CD4-positive, CD25-positive, alpha-beta regulatory T cell (primary cell): ENCODE results near the gene RNASE1. TPM values are rescaled to one million over a fixed set of nuclear protein-coding genes. Genes with fewer than 3 reads are reported as not detected.

Experiments used
- ATAC-seq, 2 donors: fragments of 150-1000 bp; cut with Tn5 transposase; one replicate each; pipeline ENCODE4 v1.10.0; 2021; ENCODE audit warnings: low read depth in 2 of 2, moderate number of reproducible peaks in 2 of 2, moderate library complexity in 1 of 2
- DNase-seq, 3 donors: peaks; one replicate each; pipeline versions ENCODE4 v3.0.0 to v3.0.0-alpha.2; 2012 to 2022; ENCODE audit warnings: mixed read lengths in 1 of 3
- H3K27ac ChIP-seq: one replicate; pipeline ENCODE4 v1.7.0; 2013; ENCODE audit warnings: mild to moderate bottlenecking, low read length; ENCODE audit not compliant: insufficient read depth, poor library complexity, severe bottlenecking
- H3K27me3 ChIP-seq: one replicate; pipeline ENCODE4 v1.7.0; 2013; ENCODE audit warnings: low read length; ENCODE audit not compliant: control insufficient read depth, insufficient read depth
- H3K36me3 ChIP-seq: one replicate; pipeline ENCODE4 v1.7.0; 2013; ENCODE audit warnings: mild to moderate bottlenecking, low read length, moderate library complexity; ENCODE audit not compliant: control insufficient read depth, insufficient read depth
- H3K4me1 ChIP-seq: 2 replicates; pipeline ENCODE4 v1.7.0; 2013; ENCODE audit warnings: mild to moderate bottlenecking, low read length; ENCODE audit not compliant: insufficient read depth, control insufficient read depth, poor library complexity, severe bottlenecking
- H3K4me3 ChIP-seq: one replicate; pipeline ENCODE4 v1.7.0; 2013; ENCODE audit warnings: low read depth, mild to moderate bottlenecking, low read length, moderate library complexity
- H3K9me3 ChIP-seq, 2 experiments: 1 replicate in 1 of 2; 2 replicates in 1 of 2; pipeline ENCODE4 v1.7.0; 2013; ENCODE audit warnings: low read length in 2 of 2, mild to moderate bottlenecking in 1 of 2, moderate library complexity in 1 of 2; ENCODE audit not compliant: control insufficient read depth in 2 of 2
- H3K27ac Mint-ChIP-seq, 3 donors: one replicate each; pipeline ENCODE4 v1.8.0; 2020 to 2022; ENCODE audit warnings: mild to moderate bottlenecking in 3 of 3, mixed read lengths in 3 of 3, moderate library complexity in 2 of 3
- H3K27me3 Mint-ChIP-seq: one replicate; pipeline ENCODE4 v1.8.0; 2022; ENCODE audit warnings: mild to moderate bottlenecking, mixed read lengths
- H3K36me3 Mint-ChIP-seq: one replicate; pipeline ENCODE4 v1.8.0; 2020; ENCODE audit warnings: mixed read lengths
- H3K4me1 Mint-ChIP-seq, 4 donors: one replicate each; pipeline ENCODE4 v1.8.0; 2020 to 2022; ENCODE audit warnings: mixed read lengths in 4 of 4, mild to moderate bottlenecking in 1 of 4
- H3K4me3 Mint-ChIP-seq, 4 donors: one replicate each; pipeline ENCODE4 v1.8.0; 2020 to 2022; ENCODE audit warnings: mild to moderate bottlenecking in 4 of 4, mixed read lengths in 4 of 4, moderate library complexity in 3 of 4
- H3K9me3 Mint-ChIP-seq, 7 donors: one replicate each; pipeline ENCODE4 v1.8.0; 2020 to 2022; ENCODE audit warnings: mixed read lengths in 7 of 7, mild to moderate bottlenecking in 3 of 7, moderate library complexity in 2 of 7
- polyA plus RNA-seq, 4 donors: library from polyadenylated mRNA; unstranded; fragments of 300-500 nt; fragmentation: Illumina TruSeq; gene quantifications; one replicate each; pipeline ENCODE4 v1.2.3, GENCODE V29; 2021
- total RNA-seq: library from RNA; stranded (reverse); gene quantifications from one replicate; pipeline ENCODE4 v1.2.3, GENCODE V29; 2022

The RNASE1 gene
- total RNA-seq (not detected), polyA plus RNA-seq (not detected)

GRCh38 chr14:20802341-20803084 lies at the start of gene RNASE1:
RNASE1 (minus strand) TSS chr14:20802844; CDS start chr14:20802068, 776 bp downstream.
- no peaks in the 10 kb centered on the region for H3K36me3 Mint-ChIP-seq
- DNase-seq = no peak
- H3K4me3 Mint-ChIP-seq = no peak within 1 kb of the TSS
- Histone ChIP-seq H3K27ac (no peak within 1 kb of the TSS), H3K27me3 (peaks cover 11% of the 10 kb centered on the region), H3K4me1 (no peaks in the 10 kb centered on the region), H3K4me3 (no peak within 1 kb of the TSS), H3K36me3 (no peaks in the 10 kb centered on the region), H3K9me3 (no peaks in the 10 kb centered on the region)
- ATAC-seq = no peak
- H3K27ac Mint-ChIP-seq = no peak within 1 kb of the TSS
- peaks cover 20% of the 10 kb centered on the region for H3K27me3 Mint-ChIP-seq
- H3K9me3 Mint-ChIP-seq = peaks cover 0 to 1% (median 0%) of the 10 kb centered on the region in 7 donors
- H3K4me1 Mint-ChIP-seq = peaks cover 0 to 3% (median 0%) of the 10 kb centered on the region in 4 donors

- Mint-ChIP-seq H3K4me3 (no peak overlapping the region), H3K9me3 (no peaks in the 10 kb centered on the region), H3K36me3 (no peaks in the 10 kb centered on the region), H3K4me1 (no peaks in the 10 kb centered on the region), H3K27me3 (peaks cover 13% of the 10 kb centered on the region), H3K27ac (no peak overlapping the region)
- peaks cover 1% of the 10 kb centered on the region for H3K27me3 ChIP-seq
- H3K36me3 ChIP-seq = no peaks in the 10 kb centered on the region
- H3K9me3 ChIP-seq = no peaks in the 10 kb centered on the region
- DNase-seq = no peak
- H3K4me1 ChIP-seq = no peaks in the 10 kb centered on the region
- no peak overlapping the region for H3K4me3 ChIP-seq
- no peak for ATAC-seq
- no peak overlapping the region for H3K27ac ChIP-seq
Measured at GRCh38 chr14:20848955-20849570, 46.4 kb upstream of the RNASE1 start.

- no peak overlapping the region for H3K4me3 ChIP-seq
- no peaks in the 10 kb centered on the region for H3K4me1 ChIP-seq
- no peaks in the 10 kb centered on the region for H3K9me3 Mint-ChIP-seq
- DNase-seq (no peak), ATAC-seq (no peak)
- H3K9me3 ChIP-seq = no peaks in the 10 kb centered on the region
- no peak overlapping the region for H3K4me3 Mint-ChIP-seq
- no peaks in the 10 kb centered on the region for H3K36me3 Mint-ChIP-seq
- H3K27me3 Mint-ChIP-seq = peaks cover 13% of the 10 kb centered on the region
- no peaks in the 10 kb centered on the region for H3K36me3 ChIP-seq
- H3K27me3 ChIP-seq = peaks cover 1% of the 10 kb centered on the region
- H3K4me1 Mint-ChIP-seq = no peaks in the 10 kb centered on the region
- H3K27ac ChIP-seq = no peak overlapping the region
- no peak overlapping the region for H3K27ac Mint-ChIP-seq
Measured at GRCh38 chr14:20848316-20848954, 45.8 kb upstream of the RNASE1 start.

- no peaks in the 10 kb centered on the region for H3K9me3 Mint-ChIP-seq
- H3K27ac Mint-ChIP-seq = no peak overlapping the region
- H3K4me3 Mint-ChIP-seq = no peak overlapping the region
- DNase-seq = no peak
- Histone ChIP-seq H3K9me3 (no peaks in the 10 kb centered on the region), H3K27me3 (peaks cover 1% of the 10 kb centered on the region), H3K36me3 (no peaks in the 10 kb centered on the region), H3K4me1 (no peaks in the 10 kb centered on the region), H3K27ac (no peak overlapping the region), H3K4me3 (no peak overlapping the region)
- H3K4me1 Mint-ChIP-seq = no peaks in the 10 kb centered on the region
- no peak for ATAC-seq
- no peaks in the 10 kb centered on the region for H3K36me3 Mint-ChIP-seq
- H3K27me3 Mint-ChIP-seq = peaks cover 6% of the 10 kb centered on the region
Measured at GRCh38 chr14:20846560-20846959, 43.9 kb upstream of the RNASE1 start.

GRCh38 chr14:20841096-20841495 lies 38.5 kb upstream of the RNASE1 start:
- H3K9me3 ChIP-seq = no peaks in the 10 kb centered on the region
- Mint-ChIP-seq H3K27ac (no peak overlapping the region), H3K36me3 (no peaks in the 10 kb centered on the region), H3K9me3 (no peaks in the 10 kb centered on the region), H3K4me1 (no peaks in the 10 kb centered on the region), H3K27me3 (peaks cover 14% of the 10 kb centered on the region), H3K4me3 (no peak overlapping the region)
- no peaks in the 10 kb centered on the region for H3K4me1 ChIP-seq
- DNase-seq = no peak
- no peak for ATAC-seq
- no peaks in the 10 kb centered on the region for H3K27me3 ChIP-seq
- no peak overlapping the region for H3K4me3 ChIP-seq
- H3K36me3 ChIP-seq = no peaks in the 10 kb centered on the region
- no peak overlapping the region for H3K27ac ChIP-seq

GRCh38 chr14:20837831-20838230 lies 35.2 kb upstream of the RNASE1 start:
- Mint-ChIP-seq H3K9me3 (peaks cover 0 to 1% (median 0%) of the 10 kb centered on the region in 7 donors), H3K27me3 (peaks cover 14% of the 10 kb centered on the region), H3K4me1 (no peaks in the 10 kb centered on the region), H3K4me3 (no peak overlapping the region), H3K36me3 (no peaks in the 10 kb centered on the region), H3K27ac (no peak overlapping the region)
- no peak overlapping the region for H3K4me3 ChIP-seq
- H3K27ac ChIP-seq = no peak overlapping the region
- H3K27me3 ChIP-seq = no peaks in the 10 kb centered on the region
- ATAC-seq (no peak), DNase-seq (no peak)
- H3K9me3 ChIP-seq = no peaks in the 10 kb centered on the region
- H3K36me3 ChIP-seq = no peaks in the 10 kb centered on the region
- no peaks in the 10 kb centered on the region for H3K4me1 ChIP-seq

- no peaks in the 10 kb centered on the region for H3K4me1 Mint-ChIP-seq
- no peak overlapping the region for H3K27ac Mint-ChIP-seq
- no peak overlapping the region for H3K27ac ChIP-seq
- H3K9me3 ChIP-seq = no peaks in the 10 kb centered on the region
- DNase-seq (no peak), ATAC-seq (no peak)
- no peak overlapping the region for H3K4me3 ChIP-seq
- no peaks in the 10 kb centered on the region for H3K36me3 ChIP-seq
- no peaks in the 10 kb centered on the region for H3K36me3 Mint-ChIP-seq
- no peaks in the 10 kb centered on the region for H3K27me3 ChIP-seq
- no peak overlapping the region for H3K4me3 Mint-ChIP-seq
- H3K9me3 Mint-ChIP-seq = peaks cover 0 to 1% (median 0%) of the 10 kb centered on the region in 7 donors
- no peaks in the 10 kb centered on the region for H3K4me1 ChIP-seq
- H3K27me3 Mint-ChIP-seq = peaks cover 9% of the 10 kb centered on the region
Measured at GRCh38 chr14:20836668-20837338, 34.2 kb upstream of the RNASE1 start.
